ENCODE measurements around the gene DCUN1D3.
"Not testable (repeated sequence)": the region's sequence is repeated elsewhere in the genome, so short reads cannot be mapped to it uniquely, and the experiment has no call there.

DCUN1D3 gene

GRCh38 chr16:20886320-20886719 lies 13.8 kb downstream of the DCUN1D3 start:
- DNase-seq = no peak

- DNase-seq = no peak
Observed at GRCh38 chr16:20884240-20884556, 16.0 kb downstream of the DCUN1D3 start.

- no peak for DNase-seq
Observed at GRCh38 chr16:20883554-20884239, 16.5 kb downstream of the DCUN1D3 start.

GRCh38 chr16:20881503-20881878 lies 18.7 kb downstream of the DCUN1D3 start:
- DNase-seq = no peak

- no peak for DNase-seq
Observed at GRCh38 chr16:20880867-20881502, 19.2 kb downstream of the DCUN1D3 start.

GRCh38 chr16:20879175-20880040 lies 20.8 kb downstream of the DCUN1D3 start:
- no peak for DNase-seq

GRCh38 chr16:20878682-20879147 lies 21.4 kb downstream of the DCUN1D3 start:
- DNase-seq = no peak

GRCh38 chr16:20875355-20875650 lies 24.9 kb downstream of the DCUN1D3 start:
- DNase-seq = no peak

- DNase-seq = no peak
Observed at GRCh38 chr16:20874088-20874581, 26.0 kb downstream of the DCUN1D3 start.

- no peak for DNase-seq
Observed at GRCh38 chr16:20873331-20873730, 26.8 kb downstream of the DCUN1D3 start.

- no peak for DNase-seq
Observed at GRCh38 chr16:20871941-20872815, 28.0 kb downstream of the DCUN1D3 start.

- no peak for DNase-seq
Observed at GRCh38 chr16:20871258-20871657, 28.9 kb downstream of the DCUN1D3 start.

- no peak for DNase-seq
Observed at GRCh38 chr16:20870122-20870820, 29.9 kb downstream of the DCUN1D3 start.

- no peak for DNase-seq
Observed at GRCh38 chr16:20868890-20869289, 31.3 kb downstream of the DCUN1D3 start.

- DNase-seq = no peak
Observed at GRCh38 chr16:20867585-20867984, 32.6 kb downstream of the DCUN1D3 start.

GRCh38 chr16:20866801-20867200 lies 33.4 kb downstream of the DCUN1D3 start:
- no peak for DNase-seq

- DNase-seq = no peak
Observed at GRCh38 chr16:20866145-20866772, 33.9 kb downstream of the DCUN1D3 start.

- DNase-seq = no peak
Observed at GRCh38 chr16:20865420-20866131, 34.6 kb downstream of the DCUN1D3 start.

GRCh38 chr16:20864376-20864775 lies 35.8 kb downstream of the DCUN1D3 start:
- DNase-seq = not testable (repeated sequence)

GRCh38 chr16:20862162-20862960 lies 37.8 kb downstream of the DCUN1D3 start:
- DNase-seq = no peak
